SH-SY5Y (cell line): Measurements from ENCODE around the gene LRRC8D.

Experiments
- GATA2 ChIP-seq: IDR thresholded peaks from 2 replicates; pipeline ENCODE4 v1.6.1; 2011; ENCODE audit warnings: mild to moderate bottlenecking, low read depth, low read length
- GATA3 ChIP-seq: IDR thresholded peaks from 2 replicates; pipeline ENCODE4 v1.6.1; 2011; ENCODE audit warnings: low read depth, mild to moderate bottlenecking, low read length, moderate library complexity

- TF ChIP-seq GATA3 (no peak), GATA2 (no peak)
These were observed 18.8 kb upstream of the LRRC8D start for GRCh38 chr1:89802051-89802450.
